Aorta (tissue), 5 donors: ENCODE data around the gene XPR1. TPM values are rescaled to one million over a fixed set of nuclear protein-coding genes. Genes with fewer than 3 reads are reported as not detected.
A peak's percentile ranks its signal among the peaks of the same experiment; 100 is the strongest.

Source experiments
- ATAC-seq: fragments of 200-7000 bp; cut with Tn5 transposase; one replicate; pipeline ENCODE4 v1.9.1; 2022; ENCODE audit warnings: moderate library complexity; ENCODE audit not compliant: low FRiP score
- DNase-seq, 2 donors: peaks; one replicate each; pipeline ENCODE4 v3.0.0-alpha.2; 2020
- H3K27ac ChIP-seq, 2 donors: one replicate each; pipeline ENCODE4 v1.5.1; 2013; ENCODE audit warnings: low read length in 2 of 2, mild to moderate bottlenecking in 2 of 2, moderate library complexity in 2 of 2, control low read depth in 1 of 2, inconsistent platforms in 1 of 2, low read depth in 1 of 2
- H3K27me3 ChIP-seq, 2 donors: one replicate each; pipeline ENCODE4 v1.6.1; 2013; ENCODE audit warnings: control low read depth in 1 of 2, low read length in 1 of 2, mild to moderate bottlenecking in 1 of 2, moderate library complexity in 1 of 2; ENCODE audit not compliant: insufficient read depth in 2 of 2, control insufficient read depth in 1 of 2
- H3K36me3 ChIP-seq, 2 donors: one replicate each; pipeline ENCODE4 v1.6.1; 2013; ENCODE audit warnings: control low read depth in 1 of 2, low read length in 1 of 2, mild to moderate bottlenecking in 1 of 2; ENCODE audit not compliant: insufficient read depth in 2 of 2, control insufficient read depth in 1 of 2
- H3K4me1 ChIP-seq, 2 donors: one replicate each; pipeline ENCODE4 v1.6.1; 2013; ENCODE audit warnings: low read length in 2 of 2, control low read depth in 1 of 2, mild to moderate bottlenecking in 1 of 2, moderate library complexity in 1 of 2; ENCODE audit not compliant: insufficient read depth in 2 of 2, control insufficient read depth in 1 of 2
- H3K4me3 ChIP-seq, 2 donors: one replicate each; pipeline ENCODE4 v1.5.1; 2013; ENCODE audit warnings: low read length in 2 of 2, control low read depth in 1 of 2, mild to moderate bottlenecking in 1 of 2
- H3K9me3 ChIP-seq: one replicate; pipeline ENCODE4 v1.6.1; 2013; ENCODE audit warnings: mild to moderate bottlenecking, low read length; ENCODE audit not compliant: control insufficient read depth
- WGBS, 2 donors: extraction: QIAGEN DNeasy Blood & Tissue Kit; methylation state at CpG; one replicate each; pipeline ENCODE4 v1.1.7; 2013; 5-methylcytosine and 5-hydroxymethylcytosine counted together
- intact Hi-C, 2 donors: fragments of 100-400 bp; cut with DNase I; formaldehyde crosslinking; loops; one replicate each; pipeline versions ENCODE4 v1.14.2 to v1.15.0; 2022
- polyA plus RNA-seq, 2 donors: library from polyadenylated mRNA; stranded (reverse); fragments of 200-250 nt; gene quantifications; one replicate each; pipeline ENCODE4 v1.2.3, GENCODE V29; 2013
- total RNA-seq, 2 donors: library from RNA; stranded (reverse); fragmentation: NEBNext Ultra II Directional; extraction: Animal tissue kit (Norgen Biotek cat#: 25700); gene quantifications; one replicate each; pipeline ENCODE4 v1.2.1, GENCODE V29; 2021
- donor health status: healthy with polysubstance abuse.
- donor health status: Bipolar disorder and iron deficiency.
- donor health status: DM: no; HTN: no; CAD: no.
- donor health status: DM: no; HTN: no; CAD: no.
- donor health status: DM: yes; HTN: yes; CAD: no.

Gene XPR1
- total and polyA plus RNA-seq, 4 donors: 4.6 to 55.4 (median 15.6) TPM

GRCh38 chr1:180622658-180623508 is 8.9 kb upstream of the XPR1 start:
- H3K27me3 ChIP-seq: no peaks in the 10 kb centered on the region
- no peak overlapping the region for H3K27ac ChIP-seq
- ATAC-seq: no peak
- no peaks in the 10 kb centered on the region for H3K36me3 ChIP-seq
- intact Hi-C loops: loop anchor here in 1 of 2 donors (10.0 kb wide), 1 partner anchor 48 kb away; no protein-coding TSS in a partner anchor
- 92 to 94% methylated on average over 10 of the region's 10 CpGs for WGBS, 2 donors
- H3K4me1 ChIP-seq: no peaks in the 10 kb centered on the region
- DNase-seq: no peak
- H3K4me3 ChIP-seq: no peak overlapping the region
- no peaks in the 10 kb centered on the region for H3K9me3 ChIP-seq

GRCh38 chr1:180623579-180624347 is 8.1 kb upstream of the XPR1 start:
- DNase-seq (no peak), ATAC-seq (no peak)
- intact Hi-C loops: loop anchor here in 1 of 2 donors (10.0 kb wide), 1 partner anchor 49 kb away; no protein-coding TSS in a partner anchor
- Histone ChIP-seq H3K4me3 (no peak overlapping the region), H3K27me3 (no peaks in the 10 kb centered on the region), H3K4me1 (no peaks in the 10 kb centered on the region), H3K27ac (no peak overlapping the region), H3K9me3 (no peaks in the 10 kb centered on the region), H3K36me3 (no peaks in the 10 kb centered on the region)
- 61 to 69% methylated on average over 3 of the region's 3 CpGs for WGBS, 2 donors

- H3K4me3 ChIP-seq: no peak overlapping the region
- no peak for ATAC-seq
- WGBS, 2 donors: 61 to 68% methylated on average over 1 of the region's 1 CpG
- DNase-seq: no peak
- H3K27me3 ChIP-seq: no peaks in the 10 kb centered on the region
- H3K36me3 ChIP-seq: no peaks in the 10 kb centered on the region
- no peak overlapping the region for H3K27ac ChIP-seq
- no peaks in the 10 kb centered on the region for H3K4me1 ChIP-seq
- intact Hi-C loops: loop anchor here in 1 of 2 donors (5.0 to 10.0 kb wide), 2 partner anchors 52 to 109 kb away; no protein-coding TSS in a partner anchor
- no peaks in the 10 kb centered on the region for H3K9me3 ChIP-seq
Measured at GRCh38 chr1:180626711-180627110, 5.1 kb upstream of the XPR1 start.

GRCh38 chr1:180627411-180627810 is 4.4 kb upstream of the XPR1 start:
- WGBS, 2 donors: 82 to 88% methylated on average over 1 of the region's 1 CpG
- Histone ChIP-seq H3K4me3 (no peak overlapping the region), H3K4me1 (no peaks in the 10 kb centered on the region), H3K27ac (no peak overlapping the region), H3K9me3 (no peaks in the 10 kb centered on the region), H3K36me3 (no peaks in the 10 kb centered on the region), H3K27me3 (no peaks in the 10 kb centered on the region)
- ATAC-seq (no peak), DNase-seq (no peak)
- intact Hi-C loops: loop anchor here in 1 of 2 donors (5.0 to 10.0 kb wide), 2 partner anchors 53 to 110 kb away; no protein-coding TSS in a partner anchor

GRCh38 chr1:180628646-180629045 is 3.2 kb upstream of the XPR1 start:
- H3K4me3 ChIP-seq: no peak overlapping the region
- H3K36me3 ChIP-seq: no peaks in the 10 kb centered on the region
- 54 to 58% methylated on average over 1 of the region's 1 CpG for WGBS, 2 donors
- H3K9me3 ChIP-seq: no peaks in the 10 kb centered on the region
- ATAC-seq (no peak), DNase-seq (no peak)
- H3K4me1 ChIP-seq: no peaks in the 10 kb centered on the region
- intact Hi-C loops: loop anchor here in 1 of 2 donors (5.0 to 10.0 kb wide), 2 partner anchors 54 to 111 kb away; no protein-coding TSS in a partner anchor
- H3K27me3 ChIP-seq: no peaks in the 10 kb centered on the region
- no peak overlapping the region for H3K27ac ChIP-seq

- intact Hi-C loops: loop anchor here (1.0 to 10.0 kb wide), 5 partner anchors 88 to 232 kb away; no protein-coding TSS in a partner anchor
- H3K27ac ChIP-seq: no peak overlapping the region
- H3K27me3 ChIP-seq: no peaks in the 10 kb centered on the region
- ATAC-seq (peak; percentile 24), DNase-seq (no peak)
- no peaks in the 10 kb centered on the region for H3K4me1 ChIP-seq
- 92 to 96% methylated on average over 2 of the region's 2 CpGs for WGBS, 2 donors
- no peak overlapping the region for H3K4me3 ChIP-seq
- H3K36me3 ChIP-seq: no peaks in the 10 kb centered on the region
- no peaks in the 10 kb centered on the region for H3K9me3 ChIP-seq
Measured at GRCh38 chr1:180630408-180631193, 1.2 kb upstream of the XPR1 start.

GRCh38 chr1:180631194-180631765 is 542 bp upstream of the XPR1 start:
- H3K4me3 ChIP-seq: no peak overlapping the region
- no peaks in the 10 kb centered on the region for H3K36me3 ChIP-seq
- intact Hi-C loops: loop anchor here (1.0 to 10.0 kb wide), 5 partner anchors 89 to 231 kb away; no protein-coding TSS in a partner anchor
- WGBS, 2 donors: 44 to 49% methylated on average over 6 of the region's 6 CpGs
- peak overlapping the region in 1 of 2 donors; percentile 31 for H3K27ac ChIP-seq
- H3K9me3 ChIP-seq: no peaks in the 10 kb centered on the region
- no peak for ATAC-seq
- DNase-seq: no peak
- H3K27me3 ChIP-seq: no peaks in the 10 kb centered on the region
- H3K4me1 ChIP-seq: no peaks in the 10 kb centered on the region
